Measurements from ENCODE around the gene COX6B1.
"Not testable (repeated sequence)": the region's sequence is repeated elsewhere in the genome, so short reads cannot be mapped to it uniquely, and the experiment has no call there.

Gene COX6B1

DNA sequence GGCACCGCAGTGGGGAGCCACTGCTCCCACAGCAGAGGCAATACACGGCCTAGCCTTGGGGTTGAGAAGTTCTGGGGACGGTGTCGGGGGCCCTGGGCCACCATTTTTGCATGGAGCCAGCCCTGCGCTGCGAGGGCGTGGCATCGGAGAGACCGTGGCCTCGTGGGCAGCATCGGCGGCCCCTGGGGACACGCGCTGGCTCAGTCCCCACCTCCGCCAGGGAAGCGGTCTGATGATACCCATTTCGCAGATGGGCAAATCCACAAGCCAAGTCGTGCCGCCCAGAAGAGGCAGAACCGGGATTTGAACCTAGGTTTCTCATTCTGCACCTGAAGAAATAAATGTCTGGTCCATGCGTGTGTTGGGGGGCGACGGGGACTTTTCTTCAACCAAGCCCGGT lies 17.0 kb downstream of the COX6B1 start:
- DNase-seq (ENCODE audit: low read depth in 1 of 2, low spot score in 1 of 2): no peak

DNA sequence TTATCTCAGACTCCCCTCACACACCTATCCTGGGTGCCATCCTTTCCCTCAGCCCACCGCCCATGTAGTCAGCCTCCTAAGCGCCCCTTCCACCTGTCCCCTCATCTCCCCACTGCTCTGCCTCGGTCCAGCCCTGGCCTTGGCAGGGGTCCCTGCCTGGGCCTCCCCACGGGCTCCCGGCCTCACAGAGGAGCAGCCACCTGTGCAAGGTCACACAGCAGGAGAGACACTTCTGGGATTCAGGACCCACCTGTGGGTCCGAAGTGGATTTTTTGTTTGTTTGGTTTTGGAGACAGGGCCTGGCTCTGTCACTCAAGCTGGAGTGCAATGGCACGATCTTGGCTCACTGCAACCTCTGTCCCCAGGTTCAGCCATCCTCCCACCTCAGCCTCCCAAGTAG lies 17.5 kb downstream of the COX6B1 start:
- no peak for DNase-seq (ENCODE audit: low read depth in 1 of 2, low spot score in 1 of 2)

DNA sequence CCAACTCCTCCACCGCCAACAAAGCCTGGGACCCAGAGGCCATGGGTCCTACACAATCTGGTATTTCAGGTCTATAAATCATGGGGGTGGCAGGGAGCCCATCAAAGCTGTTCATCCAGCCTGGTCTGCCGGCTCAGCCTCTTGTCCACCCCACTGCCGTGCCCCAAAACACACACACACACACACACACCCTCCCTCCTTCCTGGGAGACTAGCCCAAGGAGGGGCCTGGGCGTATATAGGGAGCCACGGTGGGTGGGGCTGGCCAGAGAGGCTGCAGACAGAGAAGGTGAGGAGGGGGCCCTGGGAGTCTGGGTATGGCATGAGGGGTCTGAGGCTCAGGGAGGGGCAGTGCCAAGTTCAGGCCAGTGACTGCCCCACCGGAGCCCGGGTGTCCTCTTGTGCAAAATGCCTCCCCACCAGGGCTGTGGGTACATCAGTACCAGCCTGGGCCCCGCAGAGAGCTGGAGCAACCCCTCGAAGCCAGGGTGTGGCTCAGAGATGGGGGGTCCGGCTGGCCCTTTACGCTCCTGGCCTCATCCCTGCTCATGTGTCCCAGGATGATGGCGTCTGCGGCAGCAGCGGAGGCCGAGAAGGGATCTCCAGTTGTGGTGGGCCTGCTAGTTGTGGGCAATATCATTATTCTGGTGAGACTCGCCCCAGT lies 18.3 kb downstream of the COX6B1 start, which contains the start of gene UPK1A:
Gene UPK1A, plus strand, starts transcription at position 267 of the 663 bp plus-strand sequence. Its CDS starts 296 bp downstream, at position 563.
- no peak for DNase-seq (ENCODE audit: low read depth in 1 of 2, low spot score in 1 of 2)

DNA sequence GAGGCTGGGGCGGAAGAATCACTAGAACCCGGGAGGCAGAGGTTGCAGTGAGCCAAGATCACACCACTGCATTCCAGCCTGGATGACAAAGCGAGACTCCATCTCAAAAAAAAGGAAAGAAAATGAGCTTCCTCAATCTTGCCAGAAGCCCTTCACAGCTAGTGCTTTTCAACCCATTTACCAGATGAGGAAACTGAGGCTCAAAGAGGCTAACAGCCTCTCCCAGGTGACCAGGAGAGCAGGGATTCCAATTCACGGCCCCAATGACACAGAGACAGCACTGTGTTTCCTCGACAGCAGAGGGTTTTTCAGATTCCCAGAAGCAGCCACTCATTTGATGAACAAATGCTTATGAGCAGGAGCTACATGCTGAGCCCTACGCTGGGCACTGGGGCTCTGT lies 21.4 kb downstream of the COX6B1 start:
- no peak for DNase-seq (ENCODE audit: low read depth in 1 of 2, low spot score in 1 of 2)

DNA sequence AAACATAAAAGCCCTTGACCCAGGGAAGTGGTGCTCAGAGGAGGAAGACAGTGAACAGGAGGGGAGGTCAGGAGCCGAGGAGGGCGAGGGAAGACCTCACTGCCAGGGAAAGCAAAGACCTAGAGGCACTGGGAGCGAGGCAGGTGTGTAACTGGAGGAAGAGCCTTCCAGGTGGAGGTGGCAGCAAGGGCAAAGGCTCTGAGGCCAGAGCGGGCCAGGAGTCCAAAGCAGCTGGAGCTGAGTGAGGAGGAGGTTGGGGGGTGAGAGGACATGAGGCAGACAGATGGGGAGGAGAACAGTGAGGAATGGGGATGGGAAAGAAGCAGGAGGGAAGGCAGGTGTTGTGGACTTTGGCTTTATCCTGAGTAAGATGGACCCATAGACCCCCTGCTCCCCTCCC lies 21.9 kb downstream of the COX6B1 start:
- DNase-seq (ENCODE audit: low read depth in 1 of 2, low spot score in 1 of 2): no peak

DNA sequence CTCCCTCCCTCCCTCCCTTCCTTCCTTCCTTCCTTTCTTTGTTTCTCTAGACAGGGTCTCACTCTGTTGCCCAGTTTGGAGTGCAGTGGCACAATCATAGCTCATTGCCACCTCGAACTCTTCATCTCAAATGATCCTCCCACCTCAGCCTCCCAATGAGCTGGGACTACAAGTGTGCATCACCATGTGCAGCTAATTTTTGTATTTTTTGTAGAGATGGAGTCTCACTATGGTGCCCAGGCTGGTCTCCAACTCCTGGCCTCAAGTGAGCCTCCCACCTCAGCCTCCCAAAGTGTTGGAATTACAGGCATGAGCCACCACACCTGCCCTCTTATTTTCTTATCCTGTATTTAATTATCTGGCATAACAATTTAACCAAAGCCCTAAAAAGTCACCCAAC lies 22.6 kb downstream of the COX6B1 start:
- no peak for DNase-seq (ENCODE audit: low read depth in 1 of 2, low spot score in 1 of 2)

DNA sequence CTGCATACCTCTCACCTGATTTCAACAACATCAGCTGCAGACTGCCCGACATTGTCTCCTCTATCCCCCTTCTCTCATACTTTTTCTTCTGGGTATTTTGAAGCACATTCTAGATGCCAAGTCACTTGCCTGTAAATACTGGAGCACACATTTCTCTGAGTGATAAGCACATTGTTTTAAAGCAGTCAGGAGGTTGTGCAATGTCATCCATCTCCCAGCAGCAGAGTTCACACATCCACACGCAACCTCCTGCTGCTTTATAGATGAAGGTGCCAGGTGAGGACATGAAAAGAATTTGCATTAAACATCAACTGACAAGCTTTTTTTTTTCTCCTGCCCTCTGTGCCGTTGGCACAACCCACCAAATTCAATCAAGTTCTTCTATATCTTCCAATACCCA lies 23.7 kb downstream of the COX6B1 start:
- DNase-seq (ENCODE audit: low read depth in 1 of 2, low spot score in 1 of 2): no peak

DNA sequence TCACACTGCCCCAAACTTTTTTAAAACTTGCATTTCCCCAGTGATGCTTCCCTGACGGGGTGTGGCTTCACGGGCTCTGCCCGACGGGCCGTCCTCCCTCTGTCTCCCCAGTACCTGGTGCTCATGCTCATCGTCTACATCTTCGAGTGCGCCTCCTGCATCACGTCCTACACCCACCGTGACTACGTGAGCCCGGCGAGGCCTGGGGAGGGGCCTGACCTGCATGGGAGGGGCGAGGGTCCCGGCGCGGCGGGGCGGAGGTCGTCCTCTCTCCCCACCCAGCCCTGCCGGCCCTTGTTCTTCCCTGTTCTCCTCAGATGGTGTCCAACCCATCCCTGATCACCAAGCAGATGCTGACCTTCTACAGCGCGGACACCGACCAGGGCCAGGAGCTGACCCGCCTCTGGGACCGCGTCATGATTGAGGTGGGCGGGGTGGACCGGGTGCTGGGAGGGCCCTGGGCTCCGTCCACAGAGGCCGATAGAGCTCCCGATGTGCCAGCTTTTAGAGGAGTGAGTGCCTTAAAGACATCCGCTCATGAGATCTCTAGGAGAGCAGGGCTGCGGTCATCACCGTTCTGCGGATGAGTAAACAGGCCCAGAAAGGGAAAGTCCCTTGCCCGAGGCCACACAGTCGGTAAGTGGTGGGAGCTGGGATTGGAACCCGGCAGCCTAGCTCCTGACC lies 25.1 kb downstream of the COX6B1 start:
- peak; percentile 21 to 22 for DNase-seq (ENCODE audit: low read depth in 1 of 2, low spot score in 1 of 2)

DNA sequence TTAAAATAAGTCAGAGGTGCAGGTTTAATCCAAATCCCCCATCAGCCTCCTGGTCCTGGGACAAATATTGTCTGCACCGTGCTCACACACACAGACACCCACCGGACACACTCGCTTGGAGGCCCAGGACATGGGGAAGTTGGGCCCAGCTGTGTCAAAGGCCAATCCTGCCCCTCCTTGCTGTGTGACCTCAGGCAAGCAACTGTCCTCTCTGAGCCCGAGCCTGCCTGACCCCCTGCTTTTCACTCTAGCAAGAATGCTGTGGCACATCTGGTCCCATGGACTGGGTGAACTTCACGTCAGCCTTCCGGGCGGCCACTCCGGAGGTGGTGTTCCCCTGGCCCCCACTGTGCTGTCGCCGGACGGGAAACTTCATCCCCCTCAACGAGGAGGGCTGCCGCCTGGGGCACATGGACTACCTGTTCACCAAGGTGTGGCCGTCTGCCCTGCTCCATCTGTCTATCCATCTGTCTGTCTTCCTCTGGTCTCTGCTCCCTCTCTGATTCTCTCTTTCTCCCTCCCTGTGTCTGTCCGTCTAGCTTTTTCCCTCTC lies 27.5 kb downstream of the COX6B1 start:
- no peak for DNase-seq (ENCODE audit: low read depth in 1 of 2, low spot score in 1 of 2)

DNA sequence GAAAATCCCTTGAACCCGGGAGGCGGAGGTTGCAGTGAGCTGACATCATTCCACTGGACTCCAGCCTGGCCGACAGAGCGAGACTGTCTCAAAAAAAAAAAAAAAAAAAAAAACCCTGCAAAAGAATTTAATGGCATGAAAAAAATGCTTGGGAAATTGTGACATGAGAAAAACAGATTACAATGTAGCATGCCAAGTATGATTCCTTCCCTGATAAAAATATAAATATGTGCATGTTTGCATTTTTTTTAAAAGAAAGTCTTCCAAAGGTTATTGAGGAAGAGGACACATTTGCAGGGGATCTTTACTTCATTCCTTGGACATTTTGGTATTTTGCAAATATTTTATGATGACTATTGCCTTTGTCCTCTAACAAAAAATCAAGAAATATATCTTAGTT lies 41.7 kb downstream of the COX6B1 start:
- no peak for DNase-seq (ENCODE audit: low read depth in 1 of 2, low spot score in 1 of 2)

DNA sequence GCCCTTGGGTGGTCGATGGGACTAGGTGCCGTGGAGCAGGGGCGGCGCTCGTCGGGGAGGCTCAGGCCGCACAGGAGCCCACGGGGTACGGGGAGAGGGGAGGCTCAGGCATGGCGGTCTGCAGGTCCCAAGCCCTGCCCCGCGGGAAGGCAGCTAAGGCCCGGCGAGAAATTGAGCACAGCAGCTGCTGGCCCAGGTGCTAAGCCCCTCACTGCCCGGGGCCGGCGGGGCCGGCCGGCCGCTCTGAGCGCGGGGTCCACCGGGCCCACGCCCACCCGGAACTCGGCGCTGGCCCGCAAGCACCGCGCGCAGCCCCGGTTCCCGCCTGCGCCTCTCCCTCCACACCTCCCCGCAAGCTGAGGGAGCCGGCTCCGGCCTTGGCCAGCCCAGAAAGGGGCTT lies 43.0 kb downstream of the COX6B1 start:
- DNase-seq (ENCODE audit: low read depth in 1 of 2, low spot score in 1 of 2): not testable (repeated sequence)

DNA sequence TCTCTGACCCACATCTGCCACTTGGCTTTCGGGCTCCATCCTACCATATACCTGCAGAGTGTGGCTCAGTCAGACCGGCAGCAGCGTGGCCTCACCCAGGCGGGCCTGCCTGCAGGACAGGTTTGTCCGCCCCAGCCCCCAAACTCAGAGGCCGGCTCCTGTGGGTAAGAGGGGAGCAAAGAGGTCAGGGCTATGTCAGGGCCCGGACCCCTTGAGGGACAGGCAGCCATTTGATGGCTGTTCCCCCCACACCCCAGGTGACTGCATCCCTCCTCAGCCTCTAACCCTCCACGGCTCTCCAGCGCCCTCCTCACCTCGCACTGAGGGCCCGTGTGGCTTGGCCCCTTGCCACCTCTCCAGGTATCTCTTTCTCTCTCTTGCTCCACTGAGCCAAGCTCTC lies 43.9 kb downstream of the COX6B1 start:
- DNase-seq (ENCODE audit: low read depth in 1 of 2, low spot score in 1 of 2): no peak

DNA sequence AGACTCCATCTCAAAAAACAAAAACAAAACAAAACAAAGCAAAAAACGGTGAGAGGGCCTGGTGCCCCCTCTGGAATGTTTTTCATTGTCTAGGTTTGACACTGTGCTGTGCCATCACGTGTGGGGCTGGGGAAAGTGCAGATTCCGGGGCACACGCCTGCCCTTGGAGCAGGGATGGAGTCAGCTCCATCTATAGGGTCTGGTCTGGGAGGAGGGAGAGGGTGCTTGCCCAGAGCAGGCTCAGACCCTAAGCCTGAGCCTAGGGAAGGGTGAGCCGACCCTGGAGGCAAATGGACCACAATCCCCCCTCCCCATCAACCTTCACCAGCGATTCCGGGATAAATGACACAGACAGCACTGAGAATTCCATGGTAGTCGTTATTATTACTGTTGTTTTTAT lies 45.3 kb downstream of the COX6B1 start:
- DNase-seq (ENCODE audit: low read depth in 1 of 2, low spot score in 1 of 2): no peak

DNA sequence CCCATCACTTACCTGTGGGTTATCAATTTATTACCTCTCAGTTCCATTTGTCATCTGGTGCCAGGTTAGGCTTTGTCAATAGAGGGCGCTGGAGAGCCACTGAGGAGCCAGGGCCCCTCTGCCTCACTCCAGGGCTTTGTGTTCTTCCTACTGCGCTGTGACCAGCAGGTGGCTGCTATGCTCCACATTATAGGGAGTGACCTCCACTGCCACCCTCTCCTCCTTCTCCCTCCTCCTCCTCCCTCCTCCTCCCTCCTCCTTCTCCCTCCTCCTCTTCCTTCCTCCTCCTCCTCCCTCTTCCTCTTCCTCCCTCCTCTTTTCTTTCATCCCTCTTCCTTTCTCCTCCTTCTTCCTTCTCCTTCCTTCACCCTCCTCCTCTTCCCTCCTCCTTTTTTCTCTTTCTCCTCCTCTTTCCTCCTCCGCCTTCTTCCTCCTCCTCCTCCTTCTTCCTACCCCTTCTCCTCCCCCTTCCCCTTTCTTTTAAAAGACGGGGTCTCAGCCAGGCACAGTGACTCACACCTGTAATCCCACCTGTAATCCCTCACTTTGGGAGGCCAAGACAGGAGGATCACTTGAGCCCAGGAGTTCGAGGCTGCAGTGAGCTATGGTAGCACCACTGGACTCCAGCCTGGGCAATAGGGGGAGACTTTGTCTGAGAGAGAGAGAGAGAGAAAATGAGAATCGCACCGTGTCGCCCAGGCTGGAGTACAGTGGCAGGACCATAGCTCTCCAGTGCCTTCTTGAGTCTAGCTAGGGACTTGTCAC lies 45.9 kb downstream of the COX6B1 start:
- peak; percentile 82 to 91 for DNase-seq (ENCODE audit: low read depth in 1 of 2, low spot score in 1 of 2)

DNA sequence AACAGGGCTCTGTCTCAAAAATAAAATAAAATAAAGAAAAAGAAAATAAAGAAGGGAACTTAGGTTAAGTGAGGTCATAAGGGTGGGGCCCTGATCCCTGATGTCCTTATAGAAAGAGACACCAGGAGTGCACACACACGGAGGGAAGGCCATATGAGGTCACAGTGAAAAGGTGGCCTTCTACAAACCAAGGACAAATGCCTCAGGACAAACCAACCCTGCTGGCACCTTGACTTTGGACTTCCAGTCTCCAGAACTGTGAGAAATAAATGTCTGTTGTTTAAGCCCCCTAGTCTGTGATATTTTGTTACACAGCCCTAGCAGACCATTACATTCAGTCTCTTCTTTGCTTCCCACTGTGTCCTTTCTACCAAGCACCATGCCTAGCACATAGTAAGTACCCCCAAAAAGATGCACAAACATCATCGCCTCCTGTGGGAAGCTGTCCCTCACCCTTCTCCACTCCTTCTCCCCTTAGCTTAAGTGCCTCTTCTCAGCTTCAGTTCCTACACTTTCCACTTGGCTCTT lies 47.8 kb downstream of the COX6B1 start:
- DNase-seq (ENCODE audit: low read depth in 1 of 2, low spot score in 1 of 2): no peak

DNA sequence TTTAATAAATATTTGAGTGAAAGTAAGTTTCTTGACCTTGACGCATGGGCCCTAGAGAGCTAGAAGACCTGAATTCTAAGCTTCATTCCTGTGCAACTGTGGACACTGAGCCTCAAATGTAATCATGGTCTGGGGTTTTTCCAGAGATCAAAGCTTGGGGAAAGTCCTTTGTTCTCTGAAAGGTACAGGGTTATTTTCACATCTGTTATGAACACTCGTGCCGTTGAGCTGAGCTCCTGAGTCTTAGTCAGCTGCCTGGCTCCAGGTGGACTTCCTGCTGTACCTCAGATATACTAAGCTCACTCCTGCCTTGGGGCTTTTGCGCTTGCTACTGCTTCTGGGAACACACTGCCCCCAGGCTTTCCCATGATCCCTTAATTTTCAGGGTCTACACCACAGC lies 48.7 kb downstream of the COX6B1 start:
- DNase-seq (ENCODE audit: low read depth in 1 of 2, low spot score in 1 of 2): no peak

DNA sequence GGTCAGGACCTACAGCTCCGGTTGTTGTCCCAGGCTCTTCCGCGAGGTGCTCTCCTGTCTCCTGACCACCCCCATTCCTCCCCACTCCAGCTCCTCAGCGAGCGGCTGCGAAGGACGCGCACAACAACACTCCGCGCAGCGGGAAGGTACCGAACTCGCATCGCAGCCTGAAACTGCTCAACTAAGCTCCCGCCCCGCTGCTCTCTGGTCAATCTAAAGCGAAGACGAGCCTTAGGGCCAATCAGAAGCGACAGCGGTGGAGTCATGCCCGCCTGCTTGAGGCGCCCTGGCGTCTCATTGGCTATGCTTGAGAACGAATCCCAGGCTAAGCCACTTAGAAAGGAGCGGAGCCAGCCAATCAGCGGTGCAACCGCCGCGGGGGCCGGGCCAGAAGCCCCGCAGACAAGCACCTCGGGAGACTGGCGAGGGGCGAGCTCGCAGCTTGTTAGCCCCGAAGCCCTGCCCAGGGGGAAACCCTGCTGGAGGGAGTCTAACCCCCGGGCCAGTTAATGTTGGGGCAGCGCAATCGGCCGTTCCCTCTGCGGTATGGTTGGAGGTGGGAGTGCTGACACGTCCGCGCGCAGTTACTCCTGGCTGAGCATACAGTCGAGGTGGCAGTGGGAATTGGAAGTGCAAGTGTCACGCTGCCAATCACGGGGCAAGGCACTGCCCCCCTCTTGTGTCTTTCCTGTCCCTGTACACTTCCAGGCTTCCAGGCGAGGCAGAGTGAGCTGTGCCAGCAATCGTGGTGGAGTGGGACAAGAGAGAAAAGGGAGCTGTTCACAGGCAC lies 54.3 kb downstream of the COX6B1 start:
- peak; percentile 70 to 93 for DNase-seq (ENCODE audit: low read depth in 1 of 2, low spot score in 1 of 2)

DNA sequence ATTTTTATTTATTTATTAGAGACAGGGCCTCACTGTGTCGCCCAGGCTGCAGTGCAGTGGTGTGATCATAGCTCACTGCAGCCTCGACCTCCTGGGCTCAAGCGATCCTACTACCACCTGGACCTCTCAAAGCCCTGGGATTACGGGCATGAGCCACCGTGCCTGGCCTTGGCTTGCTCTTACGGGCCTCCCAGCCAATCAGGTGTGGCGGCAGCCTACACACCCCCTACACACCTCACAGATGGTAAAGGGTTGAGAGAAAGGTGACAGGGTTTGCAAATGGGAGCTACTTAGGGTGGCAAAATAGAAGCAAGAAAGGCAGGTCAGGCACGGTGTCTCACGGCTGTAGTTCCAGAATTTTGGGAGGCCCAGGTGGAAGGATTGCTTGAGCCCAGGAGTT lies 55.2 kb downstream of the COX6B1 start:
- no peak for DNase-seq (ENCODE audit: low read depth in 1 of 2, low spot score in 1 of 2)

DNA sequence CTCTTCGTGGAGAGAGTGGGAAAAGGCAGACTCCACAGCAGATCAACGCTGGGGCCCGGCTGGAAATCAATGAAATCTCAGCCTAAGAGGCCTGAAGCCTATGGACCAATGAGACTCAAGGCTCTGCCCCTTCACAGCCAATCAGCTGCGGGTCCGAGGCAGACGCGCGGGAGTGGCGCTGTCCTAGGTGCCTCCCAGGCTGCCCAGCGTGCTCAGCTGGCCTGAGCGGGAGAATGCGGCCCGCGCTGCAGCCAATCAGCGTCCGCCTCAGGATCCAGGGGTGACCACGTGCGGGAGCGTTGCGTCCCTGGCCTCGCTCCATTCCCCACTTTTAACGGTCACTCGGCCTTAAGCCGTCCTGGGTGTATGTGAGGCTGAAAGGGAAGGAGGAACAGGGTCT lies 56.1 kb downstream of the COX6B1 start, which contains the start of gene ZBTB32:
Gene ZBTB32, plus strand, starts transcription at position 341 of the 400 bp plus-strand sequence. CDS start 10,069 bp downstream, outside the sequence.
- no peak for DNase-seq (ENCODE audit: low read depth in 1 of 2, low spot score in 1 of 2)
